ENCODE measurements around the gene LUZP4.
"Not testable (repeated sequence)": the region's sequence is repeated elsewhere in the genome, so short reads cannot be mapped to it uniquely, and the experiment has no call there.

The LUZP4 gene

GRCh38 chrX:115289465-115289864 is at the start of gene LUZP4:
TSS of gene LUZP4 (plus strand) at chrX:115289715. CDS start at chrX:115289760, 45 bp downstream.
- FAIRE-seq (no peak), DNase-seq (ENCODE audit: insufficient read length, low spot score) (no peak)

- FAIRE-seq, result no peak
Measured at GRCh38 chrX:115251458-115252233, 37.9 kb upstream of the LUZP4 start.

GRCh38 chrX:115255003-115255402 is 34.5 kb upstream of the LUZP4 start:
- no peak for FAIRE-seq
- DNase-seq (ENCODE audit: insufficient read length, low spot score), result no peak

More at GRCh38 chrX:115251458-115252233, 37.9 kb upstream of the LUZP4 start:
- DNase-seq (ENCODE audit: insufficient read length, low spot score), result no peak

GRCh38 chrX:115257711-115258110 is 31.8 kb upstream of the LUZP4 start:
- DNase-seq (ENCODE audit: insufficient read length, low spot score) (no peak), FAIRE-seq (no peak)

GRCh38 chrX:115259238-115259875 is 30.2 kb upstream of the LUZP4 start:
- DNase-seq (ENCODE audit: insufficient read length, low spot score), result no peak
- FAIRE-seq, result no peak

GRCh38 chrX:115260330-115260729 is 29.2 kb upstream of the LUZP4 start:
- no peak for DNase-seq (ENCODE audit: insufficient read length, low spot score)
- FAIRE-seq, result no peak

GRCh38 chrX:115261148-115261547 is 28.4 kb upstream of the LUZP4 start:
- DNase-seq (ENCODE audit: insufficient read length, low spot score) (no peak), FAIRE-seq (no peak)

- FAIRE-seq, result no peak
- no peak for DNase-seq (ENCODE audit: insufficient read length, low spot score)
Measured at GRCh38 chrX:115264009-115264408, 25.5 kb upstream of the LUZP4 start.

- FAIRE-seq (no peak), DNase-seq (ENCODE audit: insufficient read length, low spot score) (no peak)
Measured at GRCh38 chrX:115266300-115266699, 23.2 kb upstream of the LUZP4 start.

- DNase-seq (ENCODE audit: insufficient read length, low spot score), result no peak
Measured at GRCh38 chrX:115268421-115268820, 21.1 kb upstream of the LUZP4 start.

GRCh38 chrX:115269051-115269683 is 20.3 kb upstream of the LUZP4 start:
- no peak for FAIRE-seq

More at GRCh38 chrX:115268421-115268820, 21.1 kb upstream of the LUZP4 start:
- no peak for FAIRE-seq

GRCh38 chrX:115284877-115285276 is 4.6 kb upstream of the LUZP4 start:
- DNase-seq (ENCODE audit: insufficient read length, low spot score) (no peak), FAIRE-seq (no peak)

More at GRCh38 chrX:115269051-115269683, 20.3 kb upstream of the LUZP4 start:
- DNase-seq (ENCODE audit: insufficient read length, low spot score), result no peak

- DNase-seq (ENCODE audit: insufficient read length, low spot score) (no peak), FAIRE-seq (no peak)
Measured at GRCh38 chrX:115297189-115297588, 7.7 kb downstream of the LUZP4 start.

- no peak for FAIRE-seq
- DNase-seq (ENCODE audit: insufficient read length, low spot score), result no peak
Measured at GRCh38 chrX:115311139-115311538, 21.6 kb downstream of the LUZP4 start.

- FAIRE-seq, result no peak
Measured at GRCh38 chrX:115311601-115312001, 22.1 kb downstream of the LUZP4 start.

GRCh38 chrX:115318139-115318538 is 28.6 kb downstream of the LUZP4 start:
- DNase-seq (ENCODE audit: insufficient read length, low spot score), result no peak
- FAIRE-seq, result no peak

More at GRCh38 chrX:115311601-115312001, 22.1 kb downstream of the LUZP4 start:
- no peak for DNase-seq (ENCODE audit: insufficient read length, low spot score)

- no peak for DNase-seq (ENCODE audit: insufficient read length, low spot score)
- no peak for FAIRE-seq
Measured at GRCh38 chrX:115322375-115322774, 32.9 kb downstream of the LUZP4 start.

GRCh38 chrX:115324194-115324593 is 34.7 kb downstream of the LUZP4 start:
- FAIRE-seq (no peak), DNase-seq (ENCODE audit: insufficient read length, low spot score) (no peak)

GRCh38 chrX:115329282-115329681 is 39.8 kb downstream of the LUZP4 start:
- DNase-seq (ENCODE audit: insufficient read length, low spot score); FAIRE-seq: not testable (repeated sequence)

- DNase-seq (ENCODE audit: insufficient read length, low spot score), result peak; percentile 13
- FAIRE-seq, result peak; percentile 95
Measured at GRCh38 chrX:115330498-115331168, 41.1 kb downstream of the LUZP4 start.

GRCh38 chrX:115332832-115333231 is 43.3 kb downstream of the LUZP4 start:
- DNase-seq (ENCODE audit: insufficient read length, low spot score), result no peak
- FAIRE-seq, result no peak
